Right atrium auricular region (tissue), 2 donors: ENCODE results near the gene OGFRL1. TPM values are rescaled to one million over a fixed set of nuclear protein-coding genes. Genes with fewer than 3 reads are reported as not detected.

Source experiments
- DNase-seq: peaks from one replicate; pipeline ENCODE4 v3.0.0-alpha.2; 2019; ENCODE audit warnings: low spot score
- H3K27ac ChIP-seq, 2 donors: fragments of 200-600 bp; sonication (generic); 1 replicate in 1 of 2; 2 replicates in 1 of 2; pipeline ENCODE4 v1.5.1; 2016 to 2019
- H3K27me3 ChIP-seq, 2 donors: fragments of 200-600 bp; sonication (generic); one replicate each; pipeline versions ENCODE4 v1.5.1 to v1.6.0; 2017 to 2019
- H3K36me3 ChIP-seq: fragments of 200-600 bp; sonication (generic); one replicate; pipeline ENCODE4 v1.5.1; 2016
- H3K4me1 ChIP-seq, 2 donors: fragments of 200-600 bp; sonication (generic); one replicate each; pipeline versions ENCODE4 v1.5.1 to v1.6.0; 2017 to 2019
- H3K4me3 ChIP-seq, 2 donors: fragments of 200-600 bp; sonication (generic); 1 replicate in 1 of 2; 2 replicates in 1 of 2; pipeline ENCODE4 v1.5.1; 2017 to 2019; ENCODE audit warnings: mild to moderate bottlenecking in 1 of 2, moderate library complexity in 1 of 2
- H3K9me3 ChIP-seq, 2 donors: fragments of 200-600 bp; sonication (generic); one replicate each; pipeline ENCODE4 v1.5.1; 2019
- CTCF ChIP-seq, 2 donors: fragments of 200-600 bp; sonication (generic); IDR thresholded peaks; one replicate each; pipeline ENCODE4 v1.5.1; 2019; ENCODE audit warnings: antibody characterized with exemption in 2 of 2
- total RNA-seq, 2 donors: library from RNA; depleted of rRNA; stranded (reverse); fragments of >200 nt; gene quantifications; one replicate each; pipeline ENCODE4 v1.1.0, GENCODE V29; 2016

The OGFRL1 gene
- total RNA-seq, 2 donors from 2014 or later = 12.0 to 15.1 TPM

- H3K27me3 ChIP-seq = no peaks in the 10 kb centered on the region
- no peak for DNase-seq
- no peaks in the 10 kb centered on the region for H3K9me3 ChIP-seq
- TF ChIP-seq CTCF (IDR thresholded peaks at IDR 0.05) = no peak
- no peaks in the 10 kb centered on the region for H3K36me3 ChIP-seq
- H3K4me3 ChIP-seq = no peak overlapping the region
- H3K4me1 ChIP-seq = no peaks in the 10 kb centered on the region
- H3K27ac ChIP-seq = no peak overlapping the region
Observed at GRCh38 chr6:71334768-71335167, 46.2 kb downstream of the OGFRL1 start.

DNA sequence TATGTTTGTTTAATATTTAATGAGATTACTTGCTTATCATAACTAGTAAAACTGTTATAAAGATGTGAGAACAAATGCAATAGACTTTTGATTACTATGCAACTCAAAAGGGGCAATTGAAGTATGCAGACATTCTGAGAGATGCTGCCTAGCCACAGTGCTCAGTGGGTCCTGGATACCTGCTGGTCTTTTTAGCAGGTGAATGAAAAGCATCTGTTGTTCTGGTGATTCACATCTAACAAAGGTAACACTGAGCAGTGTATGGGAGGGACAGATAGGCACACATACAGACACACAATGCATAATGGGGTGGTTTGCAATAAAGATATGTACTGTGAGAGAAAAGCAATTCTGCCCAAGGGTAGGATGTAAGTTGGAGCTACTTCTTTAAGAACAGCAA, 46.9 kb downstream of the OGFRL1 start:
- Histone ChIP-seq H3K27ac (no peak overlapping the region), H3K27me3 (no peaks in the 10 kb centered on the region), H3K4me3 (no peak overlapping the region), H3K36me3 (no peaks in the 10 kb centered on the region), H3K9me3 (no peaks in the 10 kb centered on the region), H3K4me1 (no peaks in the 10 kb centered on the region)
- no peak for TF ChIP-seq CTCF (IDR thresholded peaks at IDR 0.05)
- DNase-seq = no peak

DNA sequence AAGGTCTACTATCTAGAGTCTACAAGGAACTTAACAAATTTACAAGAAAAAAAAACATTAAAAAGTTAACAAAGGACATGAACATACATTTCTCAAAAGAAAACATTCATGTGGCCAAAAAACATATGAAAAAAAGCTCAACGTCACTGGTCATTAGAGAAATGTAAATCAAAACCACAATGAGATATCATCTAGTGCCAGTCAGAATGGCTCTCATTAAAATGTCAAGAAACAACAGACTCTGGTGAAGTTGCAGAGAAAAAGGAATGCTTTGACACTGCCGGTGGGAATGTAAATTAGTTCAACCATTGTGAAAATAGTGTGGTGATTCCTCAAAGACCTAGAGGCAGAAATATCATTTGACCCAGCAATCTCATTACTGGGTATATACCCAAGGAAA, 48.3 kb downstream of the OGFRL1 start:
- no peaks in the 10 kb centered on the region for H3K9me3 ChIP-seq
- DNase-seq = no peak
- no peak for TF ChIP-seq CTCF (IDR thresholded peaks at IDR 0.05)
- H3K4me1 ChIP-seq = no peaks in the 10 kb centered on the region
- H3K27me3 ChIP-seq = no peaks in the 10 kb centered on the region
- H3K36me3 ChIP-seq = no peaks in the 10 kb centered on the region
- no peak overlapping the region for H3K27ac ChIP-seq
- H3K4me3 ChIP-seq = no peak overlapping the region

DNA sequence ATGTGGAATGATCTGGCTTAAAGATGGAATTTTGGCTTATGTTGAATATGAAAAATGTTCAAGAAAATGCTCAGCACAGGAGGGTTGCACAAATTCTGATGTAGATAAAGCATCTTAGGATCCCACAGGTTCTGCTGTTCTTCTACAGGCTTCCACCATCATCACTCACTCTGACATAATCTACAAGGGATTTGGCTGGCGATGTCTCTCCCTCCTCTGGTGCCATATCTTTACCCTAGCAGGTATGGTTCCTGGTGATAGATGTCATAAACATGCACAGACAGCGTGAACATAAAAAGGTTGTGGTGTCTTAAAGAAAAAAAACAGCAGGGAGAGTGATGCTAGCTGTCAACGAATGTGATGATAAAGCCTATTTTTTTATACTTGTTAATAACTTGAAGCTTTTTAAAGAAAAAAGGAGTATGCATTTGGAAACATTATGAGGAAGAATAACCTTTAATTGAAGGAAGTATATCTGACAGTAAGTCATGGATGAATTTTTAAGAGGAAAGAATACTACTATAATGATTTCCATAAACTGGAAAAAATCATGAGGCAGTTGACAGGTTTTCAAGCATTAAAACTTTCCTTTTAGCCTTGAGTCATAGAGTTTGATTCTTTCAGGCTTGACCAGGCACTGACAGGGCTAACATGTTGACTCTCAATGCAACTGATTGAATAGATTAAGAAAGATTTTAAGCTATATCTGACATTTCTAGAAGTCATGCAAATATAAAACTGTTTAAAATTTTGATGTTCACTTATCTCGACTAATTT, 50.1 kb downstream of the OGFRL1 start:
- no peaks in the 10 kb centered on the region for H3K36me3 ChIP-seq
- H3K4me1 ChIP-seq = peaks cover 0 to 4% of the 10 kb centered on the region in 2 donors
- H3K27me3 ChIP-seq = no peaks in the 10 kb centered on the region
- H3K27ac ChIP-seq = no peak overlapping the region
- no peak for DNase-seq
- no peaks in the 10 kb centered on the region for H3K9me3 ChIP-seq
- no peak overlapping the region for H3K4me3 ChIP-seq
- TF ChIP-seq CTCF (IDR thresholded peaks at IDR 0.05) = no peak

GRCh38 chr6:71342772-71343171, 54.2 kb downstream of the OGFRL1 start:
- H3K27me3 ChIP-seq = no peaks in the 10 kb centered on the region
- no peak for DNase-seq
- peaks cover 0 to 4% of the 10 kb centered on the region in 2 donors for H3K4me1 ChIP-seq
- H3K9me3 ChIP-seq = no peaks in the 10 kb centered on the region
- H3K4me3 ChIP-seq = no peak overlapping the region
- H3K27ac ChIP-seq = no peak overlapping the region
- H3K36me3 ChIP-seq = no peaks in the 10 kb centered on the region
- no peak for TF ChIP-seq CTCF (IDR thresholded peaks at IDR 0.05)
